IPS DF 6.9 (cell line): ENCODE data around the gene AVEN.
"Not testable (repeated sequence)": the region's sequence is repeated elsewhere in the genome, so short reads cannot be mapped to it uniquely, and the experiment has no call there.

Experiments used
- DNase-seq: peaks from one replicate; pipeline ENCODE4 v3.0.0-alpha.2; 2013; ENCODE audit warnings: low read depth, low spot score
- H3K27ac ChIP-seq: one replicate; pipeline ENCODE4 v1.5.1; 2013; ENCODE audit warnings: low read length, control low read depth
- H3K27me3 ChIP-seq: 2 replicates; pipeline ENCODE4 v1.6.1; 2013; ENCODE audit warnings: mild to moderate bottlenecking, low read length; ENCODE audit not compliant: control insufficient read depth, insufficient read depth
- H3K36me3 ChIP-seq: 2 replicates; pipeline ENCODE4 v1.6.1; 2013; ENCODE audit warnings: low read length; ENCODE audit not compliant: control insufficient read depth, insufficient read depth
- H3K4me1 ChIP-seq: 2 replicates; pipeline ENCODE4 v1.6.1; 2013; ENCODE audit warnings: low read length; ENCODE audit not compliant: control insufficient read depth, insufficient read depth
- H3K4me3 ChIP-seq: 2 replicates; pipeline ENCODE4 v1.5.1; 2013; ENCODE audit warnings: mild to moderate bottlenecking, low read length
- H3K9me3 ChIP-seq: 2 replicates; pipeline ENCODE4 v1.6.1; 2013; ENCODE audit warnings: low read length, inconsistent platforms; ENCODE audit not compliant: control insufficient read depth, insufficient read depth
- WGBS: extraction: QIAGEN DNeasy Blood & Tissue Kit; methylation state at CpG from one replicate; pipeline ENCODE4 v1.1.7; 2013; ENCODE audit warnings: mixed read lengths, missing lambda C conversion rate; ENCODE audit not compliant: insufficient read length, insufficient coverage; 5-methylcytosine and 5-hydroxymethylcytosine counted together

AVEN gene

DNA sequence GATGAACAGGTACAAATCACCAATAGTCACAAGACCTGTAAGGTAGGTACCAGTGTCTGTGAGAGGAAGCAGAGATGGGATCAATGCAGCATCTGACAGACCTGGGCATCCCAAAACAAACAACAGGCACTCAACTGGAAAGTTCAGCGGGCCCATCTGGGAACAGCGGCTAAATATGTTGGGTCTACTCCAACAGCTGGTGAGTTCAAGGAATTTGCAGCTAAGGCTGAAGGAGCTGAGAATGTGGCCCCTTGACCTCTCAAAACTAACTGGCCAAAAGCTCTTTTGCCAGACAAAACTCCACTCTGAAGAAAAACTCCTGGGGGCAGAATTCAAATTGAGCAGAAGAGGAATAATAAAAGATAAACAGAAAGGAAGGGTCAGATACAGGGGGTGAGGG is 24.4 kb downstream of the AVEN start:
- no peaks in the 10 kb centered on the region for H3K4me1 ChIP-seq
- H3K27me3 ChIP-seq, result no peaks in the 10 kb centered on the region
- DNase-seq, result no peak
- H3K4me3 ChIP-seq, result no peak overlapping the region
- WGBS, result no CpG with 5 or more reads among the region's 2 CpGs
- no peak overlapping the region for H3K27ac ChIP-seq
- H3K36me3 ChIP-seq, result no peaks in the 10 kb centered on the region
- H3K9me3 ChIP-seq, result no peaks in the 10 kb centered on the region

DNA sequence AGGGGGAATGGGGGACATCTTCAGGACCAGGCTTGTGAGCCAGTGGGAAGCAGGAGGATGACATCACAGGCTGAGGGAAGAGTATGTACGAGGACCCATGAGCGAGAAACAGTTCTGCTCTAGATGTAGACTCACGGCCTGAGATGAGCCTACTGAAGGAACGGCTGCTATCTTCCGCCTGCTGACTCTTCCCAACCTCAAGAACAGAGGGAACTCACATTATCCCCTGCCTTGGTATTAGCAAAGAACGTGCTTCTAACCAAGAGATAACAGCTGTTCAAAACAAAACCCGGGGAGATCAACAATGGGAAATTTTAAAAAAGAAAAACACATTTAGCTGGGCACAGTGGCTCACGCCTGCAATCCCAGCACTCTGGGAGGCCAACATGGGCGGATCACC is 25.3 kb downstream of the AVEN start:
- H3K36me3 ChIP-seq, result no peaks in the 10 kb centered on the region
- no peaks in the 10 kb centered on the region for H3K27me3 ChIP-seq
- no peaks in the 10 kb centered on the region for H3K4me1 ChIP-seq
- H3K4me3 ChIP-seq, result no peak overlapping the region
- no peak overlapping the region for H3K27ac ChIP-seq
- H3K9me3 ChIP-seq, result no peaks in the 10 kb centered on the region
- no peak for DNase-seq
- no CpG with 5 or more reads among the region's 9 CpGs for WGBS

GRCh38 chr15:34012461-34013028 is 26.5 kb downstream of the AVEN start:
- H3K4me3 ChIP-seq, result no peak overlapping the region
- H3K36me3 ChIP-seq, result no peaks in the 10 kb centered on the region
- H3K9me3 ChIP-seq, result no peaks in the 10 kb centered on the region
- H3K4me1 ChIP-seq, result no peaks in the 10 kb centered on the region
- no peak overlapping the region for H3K27ac ChIP-seq
- no peak for DNase-seq
- WGBS, result no CpG with 5 or more reads among the region's 4 CpGs
- H3K27me3 ChIP-seq, result no peaks in the 10 kb centered on the region

DNA sequence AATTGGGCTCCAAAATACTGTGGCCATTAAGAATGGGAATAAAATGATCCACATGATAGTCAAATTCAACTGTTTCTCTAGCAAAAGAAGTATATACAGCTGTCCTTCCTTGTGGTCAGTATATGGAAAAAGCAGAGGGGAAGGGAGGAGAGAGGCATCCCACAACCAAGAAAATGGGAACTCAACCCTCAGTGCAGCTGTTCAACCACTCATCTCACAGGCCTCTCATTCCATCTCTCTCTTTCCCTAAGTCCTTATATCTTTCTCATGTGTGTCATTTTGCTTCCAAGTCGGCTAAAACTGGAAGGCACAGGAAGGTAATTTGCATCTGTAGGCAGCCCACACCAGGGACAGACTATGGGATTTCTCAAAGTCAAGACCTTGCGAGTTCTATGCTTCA is 27.5 kb downstream of the AVEN start:
- no peak for DNase-seq
- WGBS, result no CpG with 5 or more reads among the region's 2 CpGs
- no peaks in the 10 kb centered on the region for H3K9me3 ChIP-seq
- H3K27me3 ChIP-seq, result no peaks in the 10 kb centered on the region
- no peak overlapping the region for H3K4me3 ChIP-seq
- no peaks in the 10 kb centered on the region for H3K36me3 ChIP-seq
- no peaks in the 10 kb centered on the region for H3K4me1 ChIP-seq
- no peak overlapping the region for H3K27ac ChIP-seq

DNA sequence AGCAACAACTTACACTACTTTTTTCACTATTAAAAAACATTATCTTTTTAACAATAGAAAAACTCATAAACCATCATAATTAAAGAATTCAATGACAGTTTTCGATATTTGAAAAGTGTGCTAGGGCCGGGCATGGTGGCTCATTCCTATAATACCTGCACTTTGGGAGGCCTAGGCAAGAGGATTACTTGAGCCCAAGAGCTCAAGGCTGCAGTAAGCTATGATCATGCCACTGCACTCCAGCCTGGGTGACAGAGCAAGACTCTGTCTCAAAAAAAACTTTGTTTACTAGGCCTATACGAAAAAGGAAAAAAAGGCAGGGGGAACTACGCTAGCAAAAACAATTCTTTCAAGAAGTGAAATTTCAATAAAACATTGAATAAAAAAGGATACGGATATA is 28.1 kb downstream of the AVEN start:
- H3K4me3 ChIP-seq, result no peak overlapping the region
- no peaks in the 10 kb centered on the region for H3K36me3 ChIP-seq
- H3K4me1 ChIP-seq, result no peaks in the 10 kb centered on the region
- H3K27ac ChIP-seq, result no peak overlapping the region
- no peaks in the 10 kb centered on the region for H3K27me3 ChIP-seq
- DNase-seq, result no peak
- no peaks in the 10 kb centered on the region for H3K9me3 ChIP-seq
- WGBS, result 100% methylated on average over 1 of the region's 5 CpGs

DNA sequence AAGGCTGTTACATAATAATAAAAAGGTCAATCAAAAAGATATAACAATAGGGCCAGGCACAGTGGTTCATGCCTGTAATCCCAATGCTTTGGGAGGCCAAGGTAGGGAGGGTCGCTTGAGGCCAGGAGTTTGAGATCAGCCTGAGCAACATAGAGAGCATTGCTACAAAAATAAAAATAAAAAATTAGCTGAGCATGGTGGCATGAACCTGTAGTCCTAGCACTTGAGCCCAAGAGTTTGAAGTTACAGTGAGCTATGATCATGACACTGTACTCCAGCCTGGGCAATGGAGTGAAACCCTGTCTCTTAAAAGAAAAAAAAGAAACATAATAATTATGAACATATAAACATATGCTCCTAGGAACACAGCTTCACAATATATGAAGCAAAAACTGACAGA is 29.3 kb downstream of the AVEN start:
- no peak for DNase-seq
- H3K36me3 ChIP-seq, result no peaks in the 10 kb centered on the region
- H3K4me3 ChIP-seq, result no peak overlapping the region
- WGBS, result no CpG with 5 or more reads among the region's 1 CpG
- H3K27me3 ChIP-seq, result no peaks in the 10 kb centered on the region
- no peaks in the 10 kb centered on the region for H3K9me3 ChIP-seq
- no peaks in the 10 kb centered on the region for H3K4me1 ChIP-seq
- no peak overlapping the region for H3K27ac ChIP-seq

DNA sequence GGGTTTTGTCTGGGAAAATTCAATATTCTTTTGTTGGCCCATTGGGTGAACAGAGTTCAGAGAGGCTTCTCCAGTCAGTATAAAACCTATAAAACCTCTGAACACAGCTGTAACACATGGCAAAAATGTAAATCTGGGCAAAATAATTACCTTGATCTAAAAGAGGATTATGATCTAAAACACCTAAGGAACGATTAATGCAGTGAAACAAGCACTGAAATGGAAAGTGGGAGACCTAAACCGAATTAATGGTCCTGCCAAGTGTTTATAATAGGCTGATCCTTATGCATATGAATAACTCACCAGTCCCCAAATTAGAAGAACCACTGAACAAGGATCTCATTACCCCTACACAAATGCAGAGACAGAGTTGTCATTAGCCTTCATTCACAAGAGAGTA is 32.6 kb downstream of the AVEN start:
- H3K36me3 ChIP-seq, result no peaks in the 10 kb centered on the region
- H3K9me3 ChIP-seq, result no peaks in the 10 kb centered on the region
- no CpG with 5 or more reads among the region's 2 CpGs for WGBS
- no peaks in the 10 kb centered on the region for H3K27me3 ChIP-seq
- no peak overlapping the region for H3K27ac ChIP-seq
- DNase-seq, result no peak
- H3K4me1 ChIP-seq, result no peaks in the 10 kb centered on the region
- H3K4me3 ChIP-seq, result no peak overlapping the region

- Histone ChIP-seq H3K27ac (no peak overlapping the region), H3K27me3 (no peaks in the 10 kb centered on the region), H3K4me3 (no peak overlapping the region), H3K4me1 (no peaks in the 10 kb centered on the region; the same call in 1 of the 2 replicates), H3K36me3 (no peaks in the 10 kb centered on the region), H3K9me3 (no peaks in the 10 kb centered on the region)
- no CpG with 5 or more reads among the region's 3 CpGs for WGBS
- DNase-seq, result no peak
Observed at GRCh38 chr15:34001536-34001935, 37.5 kb downstream of the AVEN start.

- H3K27ac ChIP-seq, H3K27me3 ChIP-seq, H3K36me3 ChIP-seq, DNase-seq, H3K4me3 ChIP-seq, H3K9me3 ChIP-seq, H3K4me1 ChIP-seq: not testable (repeated sequence)
- no CpG with 5 or more reads among the region's 10 CpGs for WGBS
Observed at GRCh38 chr15:33995666-33996065, 43.3 kb downstream of the AVEN start.

DNA sequence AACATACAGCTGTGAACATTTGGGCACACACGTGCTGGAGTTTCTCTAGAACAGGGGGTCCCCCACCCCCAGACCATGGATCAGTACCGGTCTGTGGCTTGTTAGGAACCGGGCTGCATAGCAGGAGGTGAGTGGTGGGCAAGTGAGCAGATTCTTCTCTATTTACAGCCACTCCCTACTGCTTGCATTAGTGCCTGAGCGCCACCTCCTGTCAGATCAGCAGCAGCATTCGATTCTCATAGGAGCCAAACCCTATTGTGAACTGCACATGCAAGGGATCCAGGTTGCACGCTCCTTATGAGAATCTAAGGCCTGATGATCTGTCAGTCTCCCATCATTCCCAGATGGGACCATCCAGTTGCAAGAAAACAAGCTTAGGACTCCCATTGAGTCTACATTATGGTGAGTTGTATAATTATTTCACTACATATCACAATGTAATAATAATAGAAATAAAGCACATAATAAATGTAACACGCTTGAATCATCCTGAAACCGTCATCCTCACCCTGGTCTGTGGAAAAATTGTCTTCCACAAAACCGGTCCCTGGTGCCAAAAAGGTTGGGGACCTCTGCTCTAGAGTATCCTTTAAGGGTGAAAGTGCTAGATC is 44.9 kb downstream of the AVEN start:
- H3K9me3 ChIP-seq, result no peaks in the 10 kb centered on the region; the same call in 1 of the 2 replicates
- H3K4me3 ChIP-seq, result no peak overlapping the region
- H3K27me3 ChIP-seq, result no peaks in the 10 kb centered on the region
- H3K27ac ChIP-seq, result no peak overlapping the region
- no CpG with 5 or more reads among the region's 9 CpGs for WGBS
- no peaks in the 10 kb centered on the region for H3K36me3 ChIP-seq
- no peaks in the 10 kb centered on the region; the same call in 1 of the 2 replicates for H3K4me1 ChIP-seq
- peak; percentile 13 for DNase-seq

GRCh38 chr15:33988384-33988783 is 50.6 kb downstream of the AVEN start:
- Histone ChIP-seq H3K4me1 (peaks cover 1% of the 10 kb centered on the region; the same call in 1 of the 2 replicates), H3K9me3 (no peaks in the 10 kb centered on the region), H3K27ac (no peak overlapping the region), H3K36me3 (no peaks in the 10 kb centered on the region), H3K27me3 (no peaks in the 10 kb centered on the region), H3K4me3 (no peak overlapping the region)
- no CpG with 5 or more reads among the region's 4 CpGs for WGBS
- no peak for DNase-seq
